HepG2 (cell line): ENCODE results near the gene ACTR3. TPM values are rescaled to one million over a fixed set of nuclear protein-coding genes. Genes with fewer than 3 reads are reported as not detected.

Experiments
- EHMT2 ChIP-seq: fragments of 200-600 bp; sonication (generic); IDR thresholded peaks from 2 replicates; pipeline ENCODE4 v1.7.0; 2017; ENCODE audit warnings: antibody characterized with exemption, low read depth, low read length, borderline replicate concordance
- EP300 ChIP-seq, 3 experiments: sonication (generic) in 1 of 3; formaldehyde crosslinking in 1 of 3; IDR thresholded peaks; 2 replicates each; pipeline versions ENCODE4 v1.5.1 to v1.6.1; 2011 to 2020; ENCODE audit warnings: low read depth in 2 of 3, low read length in 2 of 3, borderline replicate concordance in 1 of 3, improper control_type of control experiment in 1 of 3, mild to moderate bottlenecking in 1 of 3, missing genetic modification reagents in 1 of 3, moderate library complexity in 1 of 3
- KAT7 ChIP-seq: IDR thresholded peaks from 2 replicates; pipeline ENCODE4 v1.6.1; 2018; ENCODE audit warnings: borderline replicate concordance, missing compliant biosample characterization
- NFE2L1 ChIP-seq: sonication (generic); formaldehyde crosslinking; IDR thresholded peaks from 2 replicates; pipeline ENCODE4 v1.4.0; 2020; ENCODE audit warnings: missing genetic modification reagents, mild to moderate bottlenecking, borderline replicate concordance
- SMARCC2 ChIP-seq: fragments of 450-650 bp; IDR thresholded peaks from 2 replicates; pipeline ENCODE4 v1.6.1; 2017; ENCODE audit warnings: antibody characterized with exemption, mild to moderate bottlenecking
- SNAPC2 ChIP-seq: sonication (generic); formaldehyde crosslinking; IDR thresholded peaks from 2 replicates; pipeline ENCODE4 v1.8.1; 2022; ENCODE audit warnings: mild to moderate bottlenecking, missing genetic modification reagents
- SOX5 ChIP-seq: IDR thresholded peaks from 2 replicates; pipeline ENCODE4 v1.6.1; 2016; ENCODE audit warnings: borderline replicate concordance
- TEAD3 ChIP-seq: optimal IDR thresholded peaks from 2 replicates; pipeline ENCODE3; 2016; ENCODE audit warnings: borderline replicate concordance
- TSC22D2 ChIP-seq: sonication (generic); formaldehyde crosslinking; IDR thresholded peaks from 2 replicates; pipeline ENCODE4 v1.5.1; 2020; ENCODE audit warnings: missing genetic modification reagents, mild to moderate bottlenecking, borderline replicate concordance
- ZFP36L1 ChIP-seq: sonication (generic); formaldehyde crosslinking; IDR thresholded peaks from 2 replicates; pipeline ENCODE4 v1.8.0; 2022; ENCODE audit warnings: mild to moderate bottlenecking, missing genetic modification reagents, moderate library complexity
- ZKSCAN1 ChIP-seq: fragments of 150-350 bp; IDR thresholded peaks from 2 replicates; pipeline ENCODE4 v1.6.1; 2014; ENCODE audit warnings: low read length
- ZNF292 ChIP-seq: sonication (generic); formaldehyde crosslinking; IDR thresholded peaks from 2 replicates; pipeline ENCODE4 v1.8.1; 2022; ENCODE audit warnings: mild to moderate bottlenecking, low read depth, missing genetic modification reagents, borderline replicate concordance
- ZNF317 ChIP-seq: sonication (generic); formaldehyde crosslinking; IDR thresholded peaks from 2 replicates; pipeline ENCODE4 v1.5.0; 2020; ENCODE audit warnings: mild to moderate bottlenecking, missing genetic modification reagents
- ZNF598 ChIP-seq: sonication (generic); formaldehyde crosslinking; IDR thresholded peaks from 2 replicates; pipeline ENCODE4 v1.5.1; 2020; ENCODE audit warnings: mild to moderate bottlenecking, missing genetic modification reagents, borderline replicate concordance
- ZNF616 ChIP-seq: sonication (generic); formaldehyde crosslinking; IDR thresholded peaks from 2 replicates; pipeline ENCODE4 v1.5.0; 2020; ENCODE audit warnings: low read depth, mild to moderate bottlenecking, missing genetic modification reagents
- ZNF841 ChIP-seq: sonication (generic); formaldehyde crosslinking; IDR thresholded peaks from 2 replicates; pipeline ENCODE4 v1.8.1; 2023; ENCODE audit warnings: missing genetic modification reagents, borderline replicate concordance
- polyA plus RNA-seq, 8 experiments: library from polyadenylated mRNA; depleted of rRNA in 3 of 8; stranded (reverse) in 7 of 8; unstranded in 1 of 8; fragments of >200 nt; fragmentation: Illumina TruSeq in 4 of 8; extraction: Trizol in 4 of 8; gene quantifications; 2 replicates each; pipeline versions ENCODE4 v1.2.1 to v1.2.3, GENCODE V29; 2011 to 2016; ENCODE audit warnings: low read depth in 4 of 8, missing spikeins in 1 of 8, mixed read lengths in 1 of 8; ENCODE audit not compliant: insufficient read depth in 1 of 8
- total RNA-seq, 5 experiments: library from RNA; depleted of rRNA; stranded (reverse); fragments of >200 nt; fragmentation: Illumina TruSeq; extraction: Trizol; gene quantifications; 2 replicates each; pipeline ENCODE4 v1.2.3, GENCODE V29; 2016; ENCODE audit warnings: low read depth in 1 of 5
- TF ChIP-seq, protein P1 (sequence below): sonication (generic); formaldehyde crosslinking; IDR thresholded peaks from 2 replicates; pipeline ENCODE4 v1.4.0; 2020; ENCODE audit warnings: mild to moderate bottlenecking, low read depth, missing genetic modification reagents
- TF ChIP-seq, protein P2 (sequence below): sonication (generic); formaldehyde crosslinking; IDR thresholded peaks from 2 replicates; pipeline ENCODE4 v1.8.0; 2022; ENCODE audit warnings: low read depth, missing genetic modification reagents
- TF ChIP-seq, protein P3 (sequence below): sonication (generic); formaldehyde crosslinking; IDR thresholded peaks from 2 replicates; pipeline ENCODE4 v1.5.0; 2020; ENCODE audit warnings: mild to moderate bottlenecking, low read depth, missing genetic modification reagents, borderline replicate concordance
- TF ChIP-seq, protein P4 (sequence below): sonication (generic); formaldehyde crosslinking; IDR thresholded peaks from 2 replicates; pipeline ENCODE4 v1.4.0; 2020; ENCODE audit warnings: missing genetic modification reagents

Gene ACTR3
- total and polyA plus RNA-seq, 2 of the 13 experiments (the other 11 are each of a cell fraction or from before 2014, with no cell fraction given): 123 to 225 TPM

DNA sequence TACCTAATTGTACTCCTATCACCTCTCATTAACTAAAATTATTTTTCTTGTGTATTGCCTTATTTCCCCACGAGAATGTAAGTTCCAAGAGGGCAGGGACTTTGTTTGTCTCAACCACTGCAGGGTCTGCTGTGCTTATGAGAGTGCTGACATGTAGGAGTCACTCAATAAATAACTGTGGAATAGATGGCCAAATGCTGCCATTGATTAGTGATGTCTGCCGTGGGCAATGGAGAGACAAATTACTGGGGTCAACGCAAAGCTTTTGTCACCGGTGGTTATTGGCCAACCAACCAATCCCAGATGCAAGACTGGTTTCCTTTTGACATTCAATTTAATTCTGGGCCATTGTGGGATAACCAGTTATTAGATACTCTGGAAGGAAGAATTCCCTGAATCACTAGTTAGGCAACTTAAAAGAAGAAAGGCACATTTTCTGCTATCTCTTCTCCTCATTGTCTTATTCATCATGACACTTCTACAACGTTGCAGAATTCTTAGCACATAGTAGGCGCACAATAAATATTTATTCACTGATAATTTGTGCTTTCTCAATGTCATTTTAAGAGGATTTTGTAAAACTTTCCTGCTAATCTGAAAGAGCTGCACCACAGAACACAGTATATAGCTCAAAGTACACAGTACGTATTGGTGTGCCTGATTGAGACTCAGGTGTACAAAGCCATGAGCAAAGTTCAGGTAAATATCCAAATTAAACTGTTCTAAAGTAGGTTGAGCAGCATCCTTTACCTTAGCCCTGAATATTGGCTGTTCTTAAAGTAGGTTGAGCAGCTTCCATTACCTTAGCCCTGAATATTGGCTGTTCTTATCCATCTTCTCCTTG, 95.9 kb downstream of the ACTR3 start (continued):
- TF ChIP-seq EP300 (IDR thresholded peaks at IDR 0.05; ENCODE audit: low read depth in 2 of 2, low read length in 2 of 2): peak in 1 of 2 experiments; percentile 63; a peak in 1 of 4 replicates
- TF ChIP-seq EP300 (CRISPR knock-in tag; IDR thresholded peaks at IDR 0.05; ENCODE audit: borderline replicate concordance): no peak
- no peak for TF ChIP-seq KAT7 (CRISPR knock-in tag)
- TF ChIP-seq NFE2L1: no peak
- peak; percentile 69; the same call in 1 of the 2 replicates for TF ChIP-seq ZNF292 (CRISPR knock-in tag)
- peak; percentile 40 for TF ChIP-seq TEAD3 (CRISPR knock-in tag)
- no peak for TF ChIP-seq SMARCC2
- TF ChIP-seq, protein P1, sequence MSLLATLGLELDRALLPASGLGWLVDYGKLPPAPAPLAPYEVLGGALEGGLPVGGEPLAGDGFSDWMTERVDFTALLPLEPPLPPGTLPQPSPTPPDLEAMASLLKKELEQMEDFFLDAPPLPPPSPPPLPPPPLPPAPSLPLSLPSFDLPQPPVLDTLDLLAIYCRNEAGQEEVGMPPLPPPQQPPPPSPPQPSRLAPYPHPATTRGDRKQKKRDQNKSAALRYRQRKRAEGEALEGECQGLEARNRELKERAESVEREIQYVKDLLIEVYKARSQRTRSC (CRISPR knock-in tag): no peak
- TF ChIP-seq SOX5 (CRISPR knock-in tag): peak; percentile 66; the same call in 1 of the 2 replicates
- TF ChIP-seq ZNF841: no peak
- 0 out of 2 replicates have a peak, but pooled peaks have one; percentile 37 for TF ChIP-seq ZFP36L1 (CRISPR knock-in tag)
- no peak for TF ChIP-seq ZNF616 (CRISPR knock-in tag)
- TF ChIP-seq, protein P2, sequence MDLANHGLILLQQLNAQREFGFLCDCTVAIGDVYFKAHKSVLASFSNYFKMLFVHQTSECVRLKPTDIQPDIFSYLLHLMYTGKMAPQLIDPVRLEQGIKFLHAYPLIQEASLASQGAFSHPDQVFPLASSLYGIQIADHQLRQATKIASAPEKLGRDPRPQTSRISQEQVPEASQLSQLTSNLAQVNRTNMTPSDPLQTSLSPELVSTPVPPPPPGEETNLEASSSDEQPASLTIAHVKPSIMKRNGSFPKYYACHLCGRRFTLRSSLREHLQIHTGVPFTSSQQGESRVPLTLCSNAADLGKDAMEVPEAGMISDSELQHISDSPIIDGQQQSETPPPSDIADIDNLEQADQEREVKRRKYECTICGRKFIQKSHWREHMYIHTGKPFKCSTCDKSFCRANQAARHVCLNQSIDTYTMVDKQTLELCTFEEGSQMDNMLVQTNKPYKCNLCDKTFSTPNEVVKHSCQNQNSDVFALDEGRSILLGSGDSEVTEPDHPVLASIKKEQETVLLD (CRISPR knock-in tag): no peak
- TF ChIP-seq ZNF317 (CRISPR knock-in tag): no peak; the same call in 1 of the 2 replicates
- TF ChIP-seq EHMT2: 0 out of 2 replicates have a peak, but pooled peaks have one; percentile 25
- TF ChIP-seq SNAPC2 (CRISPR knock-in tag): no peak
- no peak for TF ChIP-seq ZNF598 (CRISPR knock-in tag)
- TF ChIP-seq, protein P3, sequence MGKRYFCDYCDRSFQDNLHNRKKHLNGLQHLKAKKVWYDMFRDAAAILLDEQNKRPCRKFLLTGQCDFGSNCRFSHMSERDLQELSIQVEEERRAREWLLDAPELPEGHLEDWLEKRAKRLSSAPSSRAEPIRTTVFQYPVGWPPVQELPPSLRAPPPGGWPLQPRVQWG: no peak
- TF ChIP-seq, protein P4, sequence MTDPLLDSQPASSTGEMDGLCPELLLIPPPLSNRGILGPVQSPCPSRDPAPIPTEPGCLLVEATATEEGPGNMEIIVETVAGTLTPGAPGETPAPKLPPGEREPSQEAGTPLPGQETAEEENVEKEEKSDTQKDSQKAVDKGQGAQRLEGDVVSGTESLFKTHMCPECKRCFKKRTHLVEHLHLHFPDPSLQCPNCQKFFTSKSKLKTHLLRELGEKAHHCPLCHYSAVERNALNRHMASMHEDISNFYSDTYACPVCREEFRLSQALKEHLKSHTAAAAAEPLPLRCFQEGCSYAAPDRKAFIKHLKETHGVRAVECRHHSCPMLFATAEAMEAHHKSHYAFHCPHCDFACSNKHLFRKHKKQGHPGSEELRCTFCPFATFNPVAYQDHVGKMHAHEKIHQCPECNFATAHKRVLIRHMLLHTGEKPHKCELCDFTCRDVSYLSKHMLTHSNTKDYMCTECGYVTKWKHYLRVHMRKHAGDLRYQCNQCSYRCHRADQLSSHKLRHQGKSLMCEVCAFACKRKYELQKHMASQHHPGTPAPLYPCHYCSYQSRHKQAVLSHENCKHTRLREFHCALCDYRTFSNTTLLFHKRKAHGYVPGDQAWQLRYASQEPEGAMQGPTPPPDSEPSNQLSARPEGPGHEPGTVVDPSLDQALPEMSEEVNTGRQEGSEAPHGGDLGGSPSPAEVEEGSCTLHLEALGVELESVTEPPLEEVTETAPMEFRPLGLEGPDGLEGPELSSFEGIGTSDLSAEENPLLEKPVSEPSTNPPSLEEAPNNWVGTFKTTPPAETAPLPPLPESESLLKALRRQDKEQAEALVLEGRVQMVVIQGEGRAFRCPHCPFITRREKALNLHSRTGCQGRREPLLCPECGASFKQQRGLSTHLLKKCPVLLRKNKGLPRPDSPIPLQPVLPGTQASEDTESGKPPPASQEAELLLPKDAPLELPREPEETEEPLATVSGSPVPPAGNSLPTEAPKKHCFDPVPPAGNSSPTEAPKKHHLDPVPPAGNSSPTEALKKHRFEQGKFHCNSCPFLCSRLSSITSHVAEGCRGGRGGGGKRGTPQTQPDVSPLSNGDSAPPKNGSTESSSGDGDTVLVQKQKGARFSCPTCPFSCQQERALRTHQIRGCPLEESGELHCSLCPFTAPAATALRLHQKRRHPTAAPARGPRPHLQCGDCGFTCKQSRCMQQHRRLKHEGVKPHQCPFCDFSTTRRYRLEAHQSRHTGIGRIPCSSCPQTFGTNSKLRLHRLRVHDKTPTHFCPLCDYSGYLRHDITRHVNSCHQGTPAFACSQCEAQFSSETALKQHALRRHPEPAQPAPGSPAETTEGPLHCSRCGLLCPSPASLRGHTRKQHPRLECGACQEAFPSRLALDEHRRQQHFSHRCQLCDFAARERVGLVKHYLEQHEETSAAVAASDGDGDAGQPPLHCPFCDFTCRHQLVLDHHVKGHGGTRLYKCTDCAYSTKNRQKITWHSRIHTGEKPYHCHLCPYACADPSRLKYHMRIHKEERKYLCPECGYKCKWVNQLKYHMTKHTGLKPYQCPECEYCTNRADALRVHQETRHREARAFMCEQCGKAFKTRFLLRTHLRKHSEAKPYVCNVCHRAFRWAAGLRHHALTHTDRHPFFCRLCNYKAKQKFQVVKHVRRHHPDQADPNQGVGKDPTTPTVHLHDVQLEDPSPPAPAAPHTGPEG: no peak
- TF ChIP-seq ZKSCAN1: peak; percentile 91
- no peak for TF ChIP-seq TSC22D2
